Chondrocyte (in vitro differentiated cells): ENCODE data around the gene ATG4B. TPM values are rescaled to one million over a fixed set of nuclear protein-coding genes. Genes with fewer than 3 reads are reported as not detected.

Experiments
- DNase-seq: peaks from one replicate; pipeline ENCODE4 v3.0.0; 2021; ENCODE audit warnings: mixed read lengths, low spot score
- H3K27ac Mint-ChIP-seq: one replicate; pipeline ENCODE4 v1.8.0; 2021; ENCODE audit warnings: mild to moderate bottlenecking, moderate library complexity, mixed read lengths; ENCODE audit not compliant: unreplicated experiment
- H3K27me3 Mint-ChIP-seq: 2 replicates; pipeline ENCODE4 v1.8.0; 2021; ENCODE audit warnings: low read depth, mixed read lengths
- H3K36me3 Mint-ChIP-seq: 2 replicates; pipeline ENCODE4 v1.8.0; 2021; ENCODE audit warnings: low read depth, mixed read lengths
- H3K4me1 Mint-ChIP-seq: 2 replicates; pipeline ENCODE4 v1.8.0; 2021; ENCODE audit warnings: low read depth, mild to moderate bottlenecking, mixed read lengths
- H3K4me3 Mint-ChIP-seq: one replicate; pipeline ENCODE4 v1.8.0; 2021; ENCODE audit warnings: mild to moderate bottlenecking, moderate library complexity, mixed read lengths; ENCODE audit not compliant: unreplicated experiment
- H3K9me3 Mint-ChIP-seq: 2 replicates; pipeline ENCODE4 v1.8.0; 2021; ENCODE audit warnings: low read depth, mixed read lengths
- total RNA-seq: library from RNA; stranded (reverse); gene quantifications from 3 replicates; pipeline ENCODE4 v1.2.1, GENCODE V29; 2021
- TF ChIP-seq, protein P1 (sequence below): fragments of 200-600 bp; sonication (generic); IDR thresholded peaks from 2 replicates; pipeline ENCODE4 v1.5.0; 2021; ENCODE audit warnings: antibody characterized with exemption, mild to moderate bottlenecking, moderate library complexity

Gene ATG4B
- total RNA-seq, 1 donor from 2014 or later = 57.2 TPM

DNA sequence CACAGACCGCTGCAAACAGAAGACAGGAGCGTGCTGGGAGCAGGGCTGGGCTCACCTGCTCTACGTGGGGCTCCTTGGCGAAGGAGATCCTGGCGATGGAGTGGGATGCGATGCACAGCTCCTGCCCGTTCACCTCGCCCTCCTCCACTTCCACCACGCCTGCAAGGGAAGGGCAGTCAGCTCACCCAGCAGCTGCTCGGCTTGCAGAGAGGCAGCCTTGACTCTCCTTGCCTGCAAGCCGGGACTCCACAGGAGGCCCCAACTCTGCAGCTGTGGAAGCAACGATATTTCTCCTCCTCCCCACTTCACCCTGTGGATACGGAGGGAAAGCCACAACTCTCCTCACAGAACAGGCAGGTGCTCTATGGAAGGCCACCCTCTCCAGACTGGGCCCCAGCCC, 35.7 kb upstream of the ATG4B start:
- TF ChIP-seq, protein P1, sequence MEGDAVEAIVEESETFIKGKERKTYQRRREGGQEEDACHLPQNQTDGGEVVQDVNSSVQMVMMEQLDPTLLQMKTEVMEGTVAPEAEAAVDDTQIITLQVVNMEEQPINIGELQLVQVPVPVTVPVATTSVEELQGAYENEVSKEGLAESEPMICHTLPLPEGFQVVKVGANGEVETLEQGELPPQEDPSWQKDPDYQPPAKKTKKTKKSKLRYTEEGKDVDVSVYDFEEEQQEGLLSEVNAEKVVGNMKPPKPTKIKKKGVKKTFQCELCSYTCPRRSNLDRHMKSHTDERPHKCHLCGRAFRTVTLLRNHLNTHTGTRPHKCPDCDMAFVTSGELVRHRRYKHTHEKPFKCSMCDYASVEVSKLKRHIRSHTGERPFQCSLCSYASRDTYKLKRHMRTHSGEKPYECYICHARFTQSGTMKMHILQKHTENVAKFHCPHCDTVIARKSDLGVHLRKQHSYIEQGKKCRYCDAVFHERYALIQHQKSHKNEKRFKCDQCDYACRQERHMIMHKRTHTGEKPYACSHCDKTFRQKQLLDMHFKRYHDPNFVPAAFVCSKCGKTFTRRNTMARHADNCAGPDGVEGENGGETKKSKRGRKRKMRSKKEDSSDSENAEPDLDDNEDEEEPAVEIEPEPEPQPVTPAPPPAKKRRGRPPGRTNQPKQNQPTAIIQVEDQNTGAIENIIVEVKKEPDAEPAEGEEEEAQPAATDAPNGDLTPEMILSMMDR = no peak
- no peaks in the 10 kb centered on the region for H3K27me3 Mint-ChIP-seq

DNA sequence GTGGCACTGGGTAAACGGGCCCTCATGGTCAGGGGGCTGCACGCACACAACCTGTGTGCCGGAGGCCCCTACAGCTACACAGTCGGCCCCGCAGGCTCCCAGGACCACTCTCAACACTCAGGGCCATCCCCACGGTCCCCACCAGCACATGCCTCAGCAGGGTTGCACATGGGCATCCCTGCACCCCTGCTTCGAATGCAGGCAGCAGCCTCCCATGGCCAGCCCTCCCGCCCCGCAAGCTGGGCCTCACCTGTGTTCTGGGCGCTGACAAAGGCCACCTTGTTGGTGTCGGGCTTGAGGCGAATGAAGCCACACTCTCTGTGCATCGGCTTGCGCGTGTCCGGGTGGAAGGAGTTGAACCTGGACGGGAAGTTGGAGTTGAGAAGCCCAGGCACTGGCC, 34.8 kb upstream of the ATG4B start:
- Mint-ChIP-seq H3K36me3 (peaks cover 15% of the 10 kb centered on the region), H3K27me3 (no peaks in the 10 kb centered on the region), H3K4me1 (peaks cover 15% of the 10 kb centered on the region), H3K9me3 (no peaks in the 10 kb centered on the region), H3K4me3 (no peak overlapping the region), H3K27ac (no peak overlapping the region)
- DNase-seq = no peak
- TF ChIP-seq, protein P1 = no peak

More for the DNA sequence above, 35.7 kb upstream of the ATG4B start:
- peaks cover 15% of the 10 kb centered on the region for H3K4me1 Mint-ChIP-seq
- no peaks in the 10 kb centered on the region for H3K9me3 Mint-ChIP-seq
- peaks cover 17% of the 10 kb centered on the region for H3K36me3 Mint-ChIP-seq
- no peak overlapping the region for H3K4me3 Mint-ChIP-seq
- H3K27ac Mint-ChIP-seq = no peak overlapping the region
- DNase-seq = no peak

DNA sequence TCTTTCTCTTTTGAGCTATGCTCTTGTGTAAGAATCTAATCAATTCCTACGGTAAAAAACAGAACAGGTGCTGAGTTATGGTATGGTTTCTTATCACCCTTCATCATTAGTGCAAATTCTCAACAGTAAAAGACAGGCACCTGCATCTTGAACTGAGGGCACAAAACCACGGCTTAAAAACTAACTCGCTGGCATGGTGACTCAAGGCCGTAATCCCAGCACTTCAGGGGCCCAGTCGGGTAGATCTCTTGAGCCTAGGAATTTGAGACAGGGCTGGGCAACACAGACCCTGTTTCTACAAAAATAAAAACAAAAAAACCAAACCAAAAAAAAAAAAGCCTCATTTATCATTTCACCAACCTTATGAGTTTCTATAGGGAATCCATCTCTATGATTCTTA, 33.8 kb upstream of the ATG4B start:
- DNase-seq = no peak
- Mint-ChIP-seq H3K36me3 (peaks cover 13% of the 10 kb centered on the region), H3K27me3 (no peaks in the 10 kb centered on the region), H3K9me3 (no peaks in the 10 kb centered on the region), H3K4me3 (no peak overlapping the region), H3K4me1 (peaks cover 11% of the 10 kb centered on the region), H3K27ac (no peak overlapping the region)
- TF ChIP-seq, protein P1 = no peak

DNA sequence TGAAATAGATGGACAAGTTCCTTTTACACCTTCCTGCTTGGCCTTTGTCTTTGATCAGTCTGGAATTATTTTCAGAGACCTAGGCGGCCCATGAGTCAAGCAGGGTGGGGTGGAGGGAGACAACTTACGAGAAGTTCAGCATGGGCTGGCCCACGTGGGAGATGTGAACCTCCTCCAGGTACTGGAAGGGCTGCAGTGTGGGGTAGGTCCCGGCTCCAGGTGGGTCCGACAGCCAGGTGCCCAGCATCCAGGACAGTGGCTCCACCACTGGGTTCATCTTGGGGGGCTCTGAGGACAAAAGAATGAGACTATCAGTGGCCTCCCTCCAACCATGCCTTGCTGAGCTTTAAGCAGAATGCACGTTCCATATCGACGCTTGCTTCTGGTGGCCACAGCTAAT, 31.3 kb upstream of the ATG4B start:
- H3K4me1 Mint-ChIP-seq = peaks cover 5% of the 10 kb centered on the region
- no peaks in the 10 kb centered on the region for H3K27me3 Mint-ChIP-seq
- H3K4me3 Mint-ChIP-seq = no peak overlapping the region
- TF ChIP-seq, protein P1 = no peak
- DNase-seq = no peak
- H3K9me3 Mint-ChIP-seq = no peaks in the 10 kb centered on the region
- no peak overlapping the region for H3K27ac Mint-ChIP-seq
- H3K36me3 Mint-ChIP-seq = peaks cover 8% of the 10 kb centered on the region

DNA sequence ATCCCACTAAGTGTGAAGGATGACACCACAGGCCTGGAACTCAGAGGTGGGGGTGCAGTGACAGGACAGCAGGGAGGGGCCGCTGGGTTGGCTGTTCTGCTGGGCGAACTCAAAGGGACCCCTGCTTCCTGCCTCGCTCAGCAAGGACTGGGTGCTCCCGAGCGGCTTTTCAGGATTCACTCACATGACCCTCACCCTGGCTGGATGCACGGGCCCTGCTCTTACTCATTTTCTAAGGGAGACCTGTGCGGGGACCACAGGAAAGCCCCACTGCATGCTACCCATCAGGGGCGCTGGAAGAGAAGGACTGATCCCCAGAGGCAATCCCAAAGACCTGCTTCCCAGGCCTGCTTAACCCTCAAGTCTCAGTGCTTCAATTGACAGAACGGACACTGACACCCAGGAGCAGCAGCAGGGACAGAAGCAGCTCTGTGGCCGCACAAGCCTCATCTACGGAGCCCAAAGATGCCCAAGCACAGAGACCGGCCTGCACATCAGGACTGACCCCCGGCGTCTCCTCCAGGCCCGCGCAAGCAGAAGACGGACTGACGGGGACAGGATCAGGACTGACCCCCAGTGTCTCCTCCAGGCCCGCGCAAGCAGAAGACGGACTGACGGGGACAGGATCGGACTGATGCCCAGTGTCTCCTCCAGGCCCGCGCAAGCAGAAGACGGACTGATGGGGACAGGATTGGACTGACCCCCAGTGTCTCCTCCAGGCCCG, 30.2 kb upstream of the ATG4B start:
- H3K4me3 Mint-ChIP-seq = no peak overlapping the region
- no peak overlapping the region for H3K27ac Mint-ChIP-seq
- no peak for DNase-seq
- H3K9me3 Mint-ChIP-seq = no peaks in the 10 kb centered on the region
- TF ChIP-seq, protein P1 = no peak
- no peaks in the 10 kb centered on the region for H3K27me3 Mint-ChIP-seq
- H3K4me1 Mint-ChIP-seq = peaks cover 5% of the 10 kb centered on the region
- peaks cover 4% of the 10 kb centered on the region for H3K36me3 Mint-ChIP-seq
